GM19193 (cell line): ENCODE data around the gene KYNU.

ENCODE experiments used
- POLR2A ChIP-seq: IDR thresholded peaks from 4 replicates; pipeline ENCODE4 v1.6.1; 2011; ENCODE audit not compliant: insufficient read depth, insufficient read length; ENCODE audit errors: extremely low read depth

The KYNU gene

GRCh38 chr2:142881619-142882018, 4.2 kb downstream of the KYNU start:
- TF ChIP-seq POLR2A, result no peak

- no peak for TF ChIP-seq POLR2A
These were observed 6.1 kb downstream of the KYNU start for GRCh38 chr2:142883526-142883925.

- no peak for TF ChIP-seq POLR2A
These were observed 8.1 kb downstream of the KYNU start for GRCh38 chr2:142885543-142885942.

GRCh38 chr2:142892715-142893114, 15.3 kb downstream of the KYNU start:
- TF ChIP-seq POLR2A, result no peak

- TF ChIP-seq POLR2A, result no peak
These were observed 15.8 kb downstream of the KYNU start for GRCh38 chr2:142893241-142893640.

GRCh38 chr2:142897807-142898206, 20.3 kb downstream of the KYNU start:
- TF ChIP-seq POLR2A, result no peak

- no peak for TF ChIP-seq POLR2A
These were observed 24.3 kb downstream of the KYNU start for GRCh38 chr2:142901780-142902179.

- TF ChIP-seq POLR2A, result no peak
These were observed 30.2 kb downstream of the KYNU start for GRCh38 chr2:142907653-142908052.

GRCh38 chr2:142914507-142915313, 37.2 kb downstream of the KYNU start:
- TF ChIP-seq POLR2A, result no peak

GRCh38 chr2:142915502-142915901, 38.0 kb downstream of the KYNU start:
- TF ChIP-seq POLR2A, result no peak

GRCh38 chr2:142918624-142919023, 41.2 kb downstream of the KYNU start:
- no peak for TF ChIP-seq POLR2A

- TF ChIP-seq POLR2A, result no peak
These were observed 43.1 kb downstream of the KYNU start for GRCh38 chr2:142920571-142920970.

- no peak for TF ChIP-seq POLR2A
These were observed 49.0 kb downstream of the KYNU start for GRCh38 chr2:142926445-142926844.

GRCh38 chr2:142930835-142931398, 53.5 kb downstream of the KYNU start:
- TF ChIP-seq POLR2A, result no peak

- no peak for TF ChIP-seq POLR2A
These were observed 56.5 kb downstream of the KYNU start for GRCh38 chr2:142933916-142934315.

- no peak for TF ChIP-seq POLR2A
These were observed 58.2 kb downstream of the KYNU start for GRCh38 chr2:142935563-142936089.

- no peak for TF ChIP-seq POLR2A
These were observed 59.2 kb downstream of the KYNU start for GRCh38 chr2:142936629-142937028.

GRCh38 chr2:142937347-142937746, 59.9 kb downstream of the KYNU start:
- TF ChIP-seq POLR2A, result no peak
